Fibroblast of skin of scalp (primary cell): ENCODE data around the gene KIF13A.
"Not testable (repeated sequence)": the region's sequence is repeated elsewhere in the genome, so short reads cannot be mapped to it uniquely, and the experiment has no call there.

Source experiments
- DNase-seq: peaks from one replicate; pipeline ENCODE4 v3.0.0-alpha.2; 2013

Gene KIF13A

DNA sequence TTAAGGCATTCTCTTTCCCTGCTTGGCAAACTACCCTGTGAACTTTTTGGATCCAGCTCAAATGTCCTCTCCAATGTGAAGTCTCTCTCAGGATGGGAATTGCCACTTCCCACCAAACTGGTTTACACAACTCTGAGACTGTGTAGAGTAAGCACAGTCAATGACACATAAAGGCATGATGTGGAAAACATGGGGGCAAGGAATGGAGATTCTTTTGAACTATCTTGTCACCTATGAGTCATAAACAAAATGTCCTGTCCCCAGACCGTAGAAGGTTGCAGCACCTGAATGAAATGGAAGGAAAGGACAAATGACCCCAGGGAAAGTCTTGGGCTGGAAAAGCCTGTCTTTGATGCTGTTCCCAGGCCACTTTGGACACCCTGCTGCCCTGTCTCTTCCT lies 11.0 kb upstream of the KIF13A start:
- DNase-seq = no peak

DNA sequence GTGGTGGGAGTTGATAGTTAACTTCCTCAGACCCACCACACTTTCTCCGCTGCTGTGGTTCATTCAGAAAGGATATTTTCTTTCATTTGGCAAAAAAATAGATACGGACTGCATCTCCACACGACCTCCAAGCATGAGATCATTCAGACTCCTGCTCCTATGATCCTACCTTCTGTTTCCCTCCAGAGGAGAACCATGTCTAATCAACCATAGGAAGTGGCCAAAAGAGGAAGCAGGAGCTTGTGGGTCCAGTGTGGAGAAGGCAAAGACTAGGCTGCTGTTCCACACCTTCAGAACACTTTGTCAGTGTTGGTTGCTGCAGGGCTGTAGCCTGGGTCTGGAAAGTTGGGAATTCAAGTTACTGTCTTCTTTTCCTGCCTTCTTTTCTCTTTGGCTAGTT lies 10.6 kb upstream of the KIF13A start:
- DNase-seq = no peak

DNA sequence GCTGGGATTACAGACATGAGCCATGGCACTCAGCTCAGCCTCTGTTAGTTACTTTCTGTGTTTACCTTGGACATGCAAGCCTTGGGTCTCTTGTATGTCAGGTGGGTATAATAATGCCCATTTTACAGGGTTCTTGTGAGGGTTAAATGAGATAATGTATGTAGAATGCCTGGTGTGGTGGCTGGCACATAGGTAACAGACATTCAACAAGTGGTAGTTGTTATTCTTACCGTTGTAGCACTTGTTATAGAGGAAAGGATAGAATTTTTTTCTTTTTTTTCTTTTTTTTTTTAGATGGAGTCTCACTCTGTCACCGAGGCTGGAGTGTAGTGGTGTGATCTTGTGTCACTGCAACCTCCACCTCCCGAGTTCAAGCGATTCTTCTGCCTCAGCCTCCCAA lies 8.0 kb upstream of the KIF13A start:
- no peak for DNase-seq

DNA sequence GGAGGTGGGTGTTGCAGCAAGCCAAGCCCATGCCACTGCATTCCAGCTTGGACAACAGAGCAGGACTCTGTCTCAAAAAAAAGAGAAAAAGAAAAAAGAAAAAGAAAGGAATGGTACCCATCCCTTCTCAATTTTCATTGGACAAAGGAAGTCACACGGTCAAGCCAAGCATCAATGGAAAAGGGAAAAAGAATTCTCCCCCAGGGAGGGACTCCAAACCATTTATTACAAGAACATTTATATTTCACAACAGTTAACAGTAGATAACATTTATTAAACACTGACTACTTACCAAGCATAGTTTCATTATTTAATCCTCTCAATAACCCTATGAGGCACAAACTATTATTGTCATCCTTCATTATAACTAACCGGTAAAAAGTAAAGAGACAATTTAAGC lies 6.6 kb upstream of the KIF13A start:
- peak; percentile 32 for DNase-seq

DNA sequence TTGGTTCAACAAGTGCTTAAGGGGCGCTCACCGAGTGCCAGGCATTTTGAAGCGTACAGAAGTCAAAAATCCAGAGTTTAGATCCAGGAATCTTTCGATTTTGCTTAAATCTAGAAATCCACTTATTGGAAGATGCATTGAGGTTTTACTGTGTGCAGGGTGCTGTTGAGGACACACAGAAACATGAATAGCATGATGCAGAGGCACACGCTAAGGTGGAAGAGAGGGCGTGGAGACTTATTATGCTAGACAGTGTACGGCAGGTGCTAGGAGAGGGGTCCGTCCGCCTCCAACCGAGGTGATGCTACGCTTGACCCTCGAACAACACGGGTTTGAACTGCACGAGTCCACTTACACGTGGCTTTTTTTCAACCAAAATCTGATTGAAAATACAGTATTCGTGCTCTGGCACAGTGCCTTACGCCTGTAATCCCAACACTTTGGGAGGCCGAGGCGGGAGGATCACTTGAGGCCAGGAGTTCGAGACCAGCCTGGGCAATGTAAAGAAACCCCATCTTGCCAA lies 1.0 kb upstream of the KIF13A start:
- DNase-seq = no peak

DNA sequence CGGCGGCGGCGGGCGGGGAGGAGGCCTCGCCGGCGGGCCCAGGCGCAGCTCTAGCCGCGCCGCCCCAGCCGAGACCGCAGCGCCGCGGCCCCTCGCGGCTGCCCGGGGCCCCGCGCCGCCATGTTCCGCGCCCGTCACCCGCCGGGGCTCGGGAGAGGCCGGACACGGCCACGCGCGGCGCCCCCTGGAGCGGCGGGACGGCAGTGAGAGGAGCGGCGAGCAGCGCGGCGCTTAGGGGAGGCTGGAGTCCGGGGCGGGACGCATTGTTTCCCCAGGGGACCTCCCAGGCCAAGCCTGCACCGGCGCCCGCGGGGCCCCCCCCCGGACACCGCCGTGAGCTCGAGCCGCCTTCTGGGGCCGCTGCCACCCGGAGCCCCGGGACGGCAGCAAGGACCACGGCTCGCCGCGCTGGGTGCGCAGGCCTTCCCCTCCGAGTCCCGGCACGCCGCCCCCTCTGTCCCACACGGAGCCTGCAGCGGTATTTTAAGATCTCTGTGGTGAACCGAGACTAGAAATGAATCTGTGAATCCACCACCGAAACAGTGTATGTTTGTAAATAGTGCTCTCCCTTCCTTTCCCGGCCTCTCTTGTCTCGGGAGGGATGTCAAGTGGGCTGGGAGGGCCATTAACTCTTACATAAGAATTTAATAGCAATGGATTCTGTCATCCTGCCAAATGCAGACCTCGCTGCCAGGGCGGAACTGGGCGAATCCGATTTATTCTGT lies 424 bp upstream of the KIF13A start:
- peak; percentile 71 for DNase-seq

DNA sequence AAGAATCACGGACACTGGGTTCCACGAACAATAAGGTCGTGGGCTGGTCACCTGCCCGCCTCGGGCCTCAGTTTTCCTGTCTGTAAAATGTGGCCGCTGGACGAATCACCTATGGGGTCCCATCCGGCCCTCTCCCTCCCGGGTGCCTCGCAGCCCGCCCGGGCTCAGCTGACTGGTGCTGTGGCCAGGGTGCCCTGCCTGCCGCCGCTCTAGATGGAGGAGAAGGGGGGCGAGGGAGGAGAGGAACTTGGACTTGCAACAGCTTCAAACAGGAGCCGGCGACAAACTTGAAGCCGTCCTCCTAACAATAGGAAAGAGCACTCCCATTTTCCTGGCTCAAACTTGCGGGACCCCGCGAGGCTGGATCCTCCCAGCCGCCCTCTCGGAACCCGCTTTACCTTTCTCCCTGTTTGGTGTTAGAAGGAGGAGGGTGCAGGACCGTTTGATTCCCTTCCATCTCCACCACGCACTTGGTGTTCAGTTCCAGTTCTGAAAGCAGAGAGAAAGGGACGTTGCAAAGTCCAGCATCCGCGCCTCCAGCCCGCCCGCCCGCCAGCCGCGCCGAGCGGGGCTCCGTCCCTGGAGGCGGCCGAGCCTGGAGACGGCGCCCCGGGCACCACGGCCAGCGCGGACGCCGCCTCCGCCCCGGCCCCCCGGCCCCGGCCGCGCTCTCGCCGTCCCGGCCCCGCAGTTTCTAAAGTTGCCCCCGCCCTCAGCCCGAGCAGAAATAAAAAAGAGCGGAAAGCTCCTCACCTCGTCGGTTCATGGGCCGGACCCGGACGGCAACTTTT lies 584 bp downstream of the KIF13A start:
- peak; percentile 46 for DNase-seq

- DNase-seq = no peak
Measured at GRCh38 chr6:17985934-17986655, 1.3 kb downstream of the KIF13A start.

- DNase-seq = no peak
Measured at GRCh38 chr6:17984812-17985670, 2.4 kb downstream of the KIF13A start.

DNA sequence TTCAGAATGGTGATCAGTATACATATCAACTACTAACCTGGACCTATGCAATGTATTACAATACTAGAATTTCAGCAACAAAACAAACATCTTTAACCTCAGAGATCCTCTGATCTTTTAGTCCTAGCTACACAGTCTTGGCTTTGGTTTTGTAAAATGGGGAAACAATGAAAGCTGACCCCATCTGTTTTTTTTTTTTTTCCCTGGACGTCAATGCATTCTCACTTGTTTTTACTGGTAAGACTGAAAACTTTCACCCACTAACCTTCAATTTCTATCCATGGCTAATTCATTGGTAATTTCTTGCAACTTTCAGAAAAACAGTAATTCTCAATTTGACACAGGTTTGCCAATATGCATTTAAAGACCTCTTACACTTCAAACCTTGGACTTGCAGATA lies 3.0 kb downstream of the KIF13A start:
- no peak for DNase-seq

DNA sequence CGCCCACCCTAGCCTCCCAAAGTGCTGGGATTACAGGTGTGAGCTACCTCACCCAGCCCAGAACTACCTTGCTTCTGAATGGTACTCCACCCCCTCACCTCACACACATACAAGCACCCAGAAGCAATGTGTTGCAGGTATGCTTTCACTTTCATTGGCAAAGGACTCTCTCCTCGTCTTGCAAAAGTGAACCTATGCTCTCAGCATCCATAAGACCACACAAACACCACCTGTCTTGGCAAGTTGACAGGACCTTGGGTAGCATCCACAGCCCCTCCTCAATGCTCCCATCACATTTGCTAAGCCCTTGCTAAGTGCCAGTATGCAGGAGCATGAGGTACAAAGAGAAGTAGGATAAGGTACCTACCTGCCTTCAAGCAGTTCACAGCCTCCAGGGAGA lies 3.7 kb downstream of the KIF13A start:
- DNase-seq = no peak

DNA sequence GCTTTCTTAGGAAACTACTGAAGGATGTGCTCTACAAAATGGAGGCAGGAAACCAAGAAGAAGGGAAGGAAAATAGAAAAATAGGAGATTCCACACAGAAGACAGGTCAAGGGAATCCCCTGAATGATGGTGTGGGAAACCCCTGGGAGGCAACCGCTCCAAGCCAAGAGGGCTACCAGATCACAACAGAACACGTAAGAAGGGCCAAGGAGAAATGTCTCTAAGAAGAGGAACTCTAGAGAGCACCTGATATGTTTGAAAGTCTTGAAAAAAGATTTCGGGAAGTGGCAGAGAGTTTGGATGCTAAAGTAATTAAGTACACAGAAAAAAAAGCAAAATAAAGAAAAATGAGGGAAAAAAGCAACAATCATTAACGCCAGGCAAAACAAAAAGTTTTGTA lies 7.1 kb downstream of the KIF13A start:
- DNase-seq = no peak

- DNase-seq = no peak
Measured at GRCh38 chr6:17979479-17979878, 8.0 kb downstream of the KIF13A start.

GRCh38 chr6:17976258-17976657 lies 11.2 kb downstream of the KIF13A start:
- DNase-seq = not testable (repeated sequence)

GRCh38 chr6:17974570-17975368 lies 12.7 kb downstream of the KIF13A start:
- no peak for DNase-seq

- no peak for DNase-seq
Measured at GRCh38 chr6:17972978-17973622, 14.3 kb downstream of the KIF13A start.

GRCh38 chr6:17972074-17972952 lies 15.1 kb downstream of the KIF13A start:
- DNase-seq = no peak

DNA sequence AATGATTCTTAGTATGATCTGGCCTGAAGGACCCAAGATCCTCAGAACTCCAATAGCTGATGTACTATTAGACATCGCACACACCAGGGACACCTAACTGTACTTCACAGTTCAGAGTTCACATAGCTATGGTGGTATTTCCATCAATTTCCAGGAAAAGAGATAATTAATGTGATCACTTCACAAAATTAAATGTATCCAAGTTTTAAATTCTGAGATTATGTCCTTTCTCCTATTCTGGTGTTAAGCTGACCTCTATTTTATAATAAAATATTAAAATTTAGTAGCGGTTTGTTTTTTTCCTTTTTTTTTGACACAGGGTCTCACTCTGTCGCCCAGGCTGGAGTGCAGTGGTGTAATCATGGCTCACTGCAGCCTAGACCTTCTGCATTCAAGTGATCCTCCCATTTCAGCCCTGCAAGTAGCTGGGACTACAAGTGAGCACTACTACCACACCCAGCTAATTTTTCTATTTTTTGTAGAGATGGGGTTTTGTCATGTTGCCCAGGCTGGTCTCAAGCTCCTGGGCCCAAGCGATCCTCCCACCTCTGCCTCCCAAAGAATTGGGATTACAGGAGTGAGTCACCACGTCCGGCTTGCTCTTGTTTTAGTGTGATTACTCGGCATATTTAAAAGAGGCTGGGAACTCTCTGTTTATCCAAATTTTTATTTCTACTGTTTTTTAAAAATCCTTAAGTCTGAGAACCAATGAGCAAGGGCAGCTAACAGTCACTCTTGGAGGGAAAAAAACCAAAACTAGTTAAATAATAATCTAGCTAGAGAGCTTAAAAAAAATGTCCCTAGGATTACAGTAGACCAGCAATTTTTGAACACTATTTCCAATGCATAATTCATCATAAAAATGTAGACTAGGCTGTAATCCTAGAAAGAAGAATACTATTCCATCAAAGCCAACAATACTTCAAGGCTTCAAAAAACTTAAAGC lies 16.0 kb downstream of the KIF13A start:
- peak; percentile 75 for DNase-seq

- DNase-seq = no peak
Measured at GRCh38 chr6:17968876-17969275, 18.6 kb downstream of the KIF13A start.
